CD4-positive, alpha-beta memory T cell (primary cell): Measurements from ENCODE around the gene PAM. TPM values are rescaled to one million over a fixed set of nuclear protein-coding genes. Genes with fewer than 3 reads are reported as not detected.
"Not testable (repeated sequence)": the region's sequence is repeated elsewhere in the genome, so short reads cannot be mapped to it uniquely, and the experiment has no call there.

Experiments used
- CTCF ChIA-PET: fragments of 350-600 bp; sonication (Branson Sonifier 250); formaldehyde crosslinking; loops from one replicate; lab custom pipeline; 2021; ENCODE audit warnings: inconsistent platforms; ENCODE audit not compliant: partially characterized antibody; lab: Charles Lee
- POLR2A ChIA-PET: fragments of 350-600 bp; sonication (Branson Sonifier 250); formaldehyde crosslinking; loops from one replicate; lab custom pipeline; 2021; ENCODE audit not compliant: partially characterized antibody; lab: Charles Lee
- DNase-seq, 5 donors: peaks; one replicate each; pipeline versions ENCODE4 v3.0.0 to v3.0.0-alpha.2; 2020 to 2022; ENCODE audit warnings: mixed read lengths in 1 of 5
- H3K27ac ChIP-seq: one replicate; pipeline ENCODE4 v1.7.0; 2013; ENCODE audit warnings: low read depth, low read length
- H3K27me3 ChIP-seq: 2 replicates; pipeline ENCODE4 v1.7.0; 2013; ENCODE audit warnings: mild to moderate bottlenecking, low read length, moderate library complexity; ENCODE audit not compliant: insufficient read depth
- H3K36me3 ChIP-seq: 2 replicates; pipeline ENCODE4 v1.7.0; 2013; ENCODE audit warnings: mild to moderate bottlenecking, low read length, moderate library complexity; ENCODE audit not compliant: insufficient read depth
- H3K4me1 ChIP-seq: 2 replicates; pipeline ENCODE4 v1.7.0; 2013; ENCODE audit warnings: mild to moderate bottlenecking, low read length, moderate library complexity; ENCODE audit not compliant: insufficient read depth
- H3K4me3 ChIP-seq, 2 donors: one replicate each; pipeline ENCODE4 v1.7.0; 2013; ENCODE audit warnings: low read length in 2 of 2, mild to moderate bottlenecking in 1 of 2
- H3K9me3 ChIP-seq, 2 donors: one replicate each; pipeline ENCODE4 v1.7.0; 2013; ENCODE audit warnings: low read length in 2 of 2, control low read depth in 1 of 2; ENCODE audit not compliant: control insufficient read depth in 1 of 2
- H3K27ac Mint-ChIP-seq, 7 donors: one replicate each; pipeline ENCODE4 v1.8.0; 2020 to 2021; ENCODE audit warnings: mixed read lengths in 7 of 7, mild to moderate bottlenecking in 6 of 7, inconsistent platforms in 3 of 7, moderate library complexity in 3 of 7
- H3K27me3 Mint-ChIP-seq, 2 donors: one replicate each; pipeline ENCODE4 v1.8.0; 2020 to 2021; ENCODE audit warnings: mixed read lengths in 2 of 2
- H3K36me3 Mint-ChIP-seq, 2 donors: one replicate each; pipeline ENCODE4 v1.8.0; 2020 to 2021; ENCODE audit warnings: mixed read lengths in 2 of 2, inconsistent platforms in 1 of 2, mild to moderate bottlenecking in 1 of 2
- H3K4me1 Mint-ChIP-seq, 4 donors: one replicate each; pipeline ENCODE4 v1.8.0; 2020 to 2021; ENCODE audit warnings: mixed read lengths in 4 of 4, mild to moderate bottlenecking in 1 of 4
- H3K4me3 Mint-ChIP-seq, 8 donors: one replicate each; pipeline ENCODE4 v1.8.0; 2020 to 2021; ENCODE audit warnings: mixed read lengths in 8 of 8, mild to moderate bottlenecking in 7 of 8, moderate library complexity in 6 of 8, inconsistent platforms in 3 of 8
- H3K9me3 Mint-ChIP-seq, 8 donors: one replicate each; pipeline ENCODE4 v1.8.0; 2020 to 2021; ENCODE audit warnings: mixed read lengths in 8 of 8, mild to moderate bottlenecking in 5 of 8, inconsistent platforms in 3 of 8, moderate library complexity in 1 of 8
- intact Hi-C: fragments of 100-400 bp; cut with micrococcal nuclease; formaldehyde crosslinking; loops from one replicate; pipeline ENCODE4 v1.15.1; 2023
- polyA plus RNA-seq, 2 donors: library from polyadenylated mRNA; unstranded; fragments of 300-500 nt; fragmentation: Illumina TruSeq; gene quantifications; one replicate each; pipeline ENCODE4 v1.2.3, GENCODE V29; 2021
- total RNA-seq, 2 experiments: library from RNA; stranded (reverse); gene quantifications; one replicate each; pipeline ENCODE4 v1.2.3, GENCODE V29; 2021

PAM gene
- total and polyA plus RNA-seq, 4 experiments from 2014 or later = 25.8 to 31.0 (median 28.7) TPM

- CTCF ChIA-PET = no interaction called here
- intact Hi-C loops = no loop called here
These were observed 146.5 kb downstream of the PAM start for GRCh38 chr5:102901424-102902134.

GRCh38 chr5:102902135-102902448 lies 147.0 kb downstream of the PAM start:
- Histone ChIP-seq H3K27me3 (no peaks in the 10 kb centered on the region), H3K36me3 (no peaks in the 10 kb centered on the region), H3K9me3 (no peaks in the 10 kb centered on the region), H3K4me1 (no peaks in the 10 kb centered on the region), H3K27ac (no peak overlapping the region), H3K4me3 (no peak overlapping the region)
- ChIA-PET POLR2A (no interaction called here), CTCF (no interaction called here)
- H3K4me1 Mint-ChIP-seq = peaks cover 0 to 5% (median under 1%) of the 10 kb centered on the region in 4 donors
- no peak for DNase-seq
- intact Hi-C loops = no loop called here
- H3K4me3 Mint-ChIP-seq = no peak overlapping the region
- no peaks in the 10 kb centered on the region for H3K27me3 Mint-ChIP-seq
- peaks cover 0 to 10% (median 0%) of the 10 kb centered on the region in 8 donors for H3K9me3 Mint-ChIP-seq
- peaks cover 12 to 16% of the 10 kb centered on the region in 2 donors for H3K36me3 Mint-ChIP-seq
- H3K27ac Mint-ChIP-seq = peak overlapping the region in 1 of 7 donors; percentile 6

More at GRCh38 chr5:102901424-102902134, 146.5 kb downstream of the PAM start:
- H3K9me3 Mint-ChIP-seq = peaks cover 0 to 6% (median 0%) of the 10 kb centered on the region in 8 donors
- Histone ChIP-seq H3K4me1 (no peaks in the 10 kb centered on the region), H3K9me3 (no peaks in the 10 kb centered on the region), H3K27me3 (no peaks in the 10 kb centered on the region), H3K4me3 (no peak overlapping the region), H3K36me3 (no peaks in the 10 kb centered on the region), H3K27ac (no peak overlapping the region)
- POLR2A ChIA-PET = no interaction called here
- H3K4me3 Mint-ChIP-seq = no peak overlapping the region
- H3K4me1 Mint-ChIP-seq = peaks cover 0 to 5% (median under 1%) of the 10 kb centered on the region in 4 donors
- H3K27me3 Mint-ChIP-seq = no peaks in the 10 kb centered on the region
- DNase-seq = no peak
- no peak overlapping the region for H3K27ac Mint-ChIP-seq
- peaks cover 14 to 16% of the 10 kb centered on the region in 2 donors for H3K36me3 Mint-ChIP-seq

GRCh38 chr5:102902647-102903046 lies 147.5 kb downstream of the PAM start:
- Histone ChIP-seq H3K4me1 (no peaks in the 10 kb centered on the region), H3K4me3 (no peak overlapping the region), H3K27ac (no peak overlapping the region), H3K27me3 (no peaks in the 10 kb centered on the region), H3K9me3 (no peaks in the 10 kb centered on the region), H3K36me3 (no peaks in the 10 kb centered on the region)
- intact Hi-C loops = no loop called here
- H3K4me1 Mint-ChIP-seq = peaks cover 0 to 5% (median under 1%) of the 10 kb centered on the region in 4 donors
- no peak for DNase-seq
- peaks cover 0 to 10% (median 0%) of the 10 kb centered on the region in 8 donors for H3K9me3 Mint-ChIP-seq
- H3K36me3 Mint-ChIP-seq = peaks cover 12 to 16% of the 10 kb centered on the region in 2 donors
- no peak overlapping the region for H3K4me3 Mint-ChIP-seq
- ChIA-PET CTCF (no interaction called here), POLR2A (no interaction called here)
- no peaks in the 10 kb centered on the region for H3K27me3 Mint-ChIP-seq
- no peak overlapping the region for H3K27ac Mint-ChIP-seq

- POLR2A ChIA-PET = no interaction called here
- intact Hi-C loops = no loop called here
These were observed 148.2 kb downstream of the PAM start for GRCh38 chr5:102903074-102903871.

GRCh38 chr5:102905056-102905455 lies 150.0 kb downstream of the PAM start:
- H3K4me1 Mint-ChIP-seq = peaks cover 0 to 2% (median 0%) of the 10 kb centered on the region in 4 donors

More at GRCh38 chr5:102903074-102903871, 148.2 kb downstream of the PAM start:
- CTCF ChIA-PET = no interaction called here
- Mint-ChIP-seq H3K36me3 (peaks cover 12 to 18% of the 10 kb centered on the region in 2 donors), H3K4me1 (peaks cover 0 to 5% (median under 1%) of the 10 kb centered on the region in 4 donors), H3K27ac (no peak overlapping the region), H3K9me3 (peaks cover 0 to 10% (median under 1%) of the 10 kb centered on the region in 8 donors), H3K4me3 (no peak overlapping the region), H3K27me3 (no peaks in the 10 kb centered on the region)
- Histone ChIP-seq H3K27ac (no peak overlapping the region), H3K4me3 (no peak overlapping the region), H3K4me1 (no peaks in the 10 kb centered on the region), H3K27me3 (no peaks in the 10 kb centered on the region), H3K36me3 (no peaks in the 10 kb centered on the region), H3K9me3 (no peaks in the 10 kb centered on the region)
- no peak for DNase-seq

GRCh38 chr5:102907099-102907498 lies 152.0 kb downstream of the PAM start:
- CTCF ChIA-PET, H3K27ac Mint-ChIP-seq, H3K4me3 Mint-ChIP-seq, H3K9me3 ChIP-seq, H3K4me1 ChIP-seq, DNase-seq, H3K36me3 ChIP-seq, H3K4me1 Mint-ChIP-seq, H3K27me3 ChIP-seq, H3K27ac ChIP-seq, POLR2A ChIA-PET, H3K27me3 Mint-ChIP-seq, H3K4me3 ChIP-seq, intact Hi-C loops: not testable (repeated sequence)
- H3K9me3 Mint-ChIP-seq = peaks cover 0 to 10% (median under 1%) of the 10 kb centered on the region in 8 donors
- peaks cover 12 to 14% of the 10 kb centered on the region in 2 donors for H3K36me3 Mint-ChIP-seq

More at GRCh38 chr5:102905056-102905455, 150.0 kb downstream of the PAM start:
- ChIA-PET POLR2A (no interaction called here), CTCF (no interaction called here)
- H3K27me3 Mint-ChIP-seq = no peaks in the 10 kb centered on the region
- DNase-seq = no peak
- Histone ChIP-seq H3K27ac (no peak overlapping the region), H3K36me3 (no peaks in the 10 kb centered on the region), H3K4me1 (no peaks in the 10 kb centered on the region), H3K9me3 (no peaks in the 10 kb centered on the region), H3K27me3 (no peaks in the 10 kb centered on the region), H3K4me3 (no peak overlapping the region)
- intact Hi-C loops = no loop called here
- H3K9me3 Mint-ChIP-seq = peaks cover 0 to 10% (median under 1%) of the 10 kb centered on the region in 8 donors
- H3K4me3 Mint-ChIP-seq = no peak overlapping the region
- peaks cover 12 to 20% of the 10 kb centered on the region in 2 donors for H3K36me3 Mint-ChIP-seq
- H3K27ac Mint-ChIP-seq = no peak overlapping the region
